ENCODE data around the gene DPH7. TPM values are rescaled to one million over a fixed set of nuclear protein-coding genes. Genes with fewer than 3 reads are reported as not detected.

The DPH7 gene
- total and polyA plus RNA-seq, 11 donors = 12.6 to 23.7 (median 16.7) TPM

- intact Hi-C loops (cut with DNase I) = no loop called here
- Histone ChIP-seq H3K4me1 (peaks cover 7 to 59% (median 29%) of the 10 kb centered on the region in 12 donors), H3K27ac (peak overlapping the region in 9 of 12 donors; percentile 81 to 94 (median 90)), H3K9me3 (no peaks in the 10 kb centered on the region), H3K36me3 (no peaks in the 10 kb centered on the region), H3K4me3 (peak overlapping the region in 11 of 12 donors; percentile 61 to 91 (median 80)), H3K27me3 (no peaks in the 10 kb centered on the region)
- ATAC-seq = peak in 2 of 4 donors; percentile 2 to 5
- 26 to 37% (median 31%) methylated on average over 10 to 13 of the region's 13 CpGs for WGBS, 4 donors
- peak in 1 of 5 donors; percentile 72 for DNase-seq
- no peak for TF ChIP-seq CTCF (IDR thresholded peaks at IDR 0.05)
- TF ChIP-seq POLR2A (IDR thresholded peaks at IDR 0.05) = no peak
These were observed 28.0 kb upstream of the DPH7 start for GRCh38 chr9:137606734-137607138.

- Histone ChIP-seq H3K4me1 (peaks cover 7 to 53% (median 24%) of the 10 kb centered on the region in 12 donors), H3K36me3 (no peaks in the 10 kb centered on the region), H3K4me3 (peak overlapping the region; percentile 61 to 91 (median 80)), H3K27me3 (no peaks in the 10 kb centered on the region), H3K9me3 (no peaks in the 10 kb centered on the region), H3K27ac (peak overlapping the region; percentile 74 to 94 (median 90))
- peak in 4 of 5 donors; percentile 40 to 76 (median 52) for DNase-seq
- ATAC-seq = peak in 1 of 4 donors; percentile 6
- TF ChIP-seq POLR2A (IDR thresholded peaks at IDR 0.05) (no peak), CTCF (IDR thresholded peaks at IDR 0.05) (no peak)
- intact Hi-C loops (cut with DNase I) = no loop called here
- 4 to 13% (median 6%) methylated on average over 16 to 57 of the region's 57 CpGs for WGBS, 4 donors
These were observed 27.4 kb upstream of the DPH7 start for GRCh38 chr9:137606005-137606621.

GRCh38 chr9:137605121-137606004, 26.6 kb upstream of the DPH7 start, which contains the start of gene ARRDC1:
Gene ARRDC1, plus strand, starts transcription at chr9:137605686. Its CDS starts 32 bp downstream, at chr9:137605718.
- 0 to 1% (median 1%) methylated on average over 31 to 111 of the region's 111 CpGs for WGBS, 4 donors
- intact Hi-C loops (cut with DNase I) = loop anchor here in 2 of 10 donors (1.0 kb wide), 2 partner anchors 13 to 27 kb away; partner anchors contain the start of gene DPH7 (in 1 of the 2)
- H3K36me3 ChIP-seq = no peaks in the 10 kb centered on the region
- DNase-seq (peak; percentile 93 to 96 (median 95)), ATAC-seq (peak; percentile 81 to 90 (median 87))
- H3K4me3 ChIP-seq = peak within 1 kb of the TSS; percentile 61 to 91 (median 81)
- peak within 1 kb of the TSS; percentile 74 to 94 (median 90) for H3K27ac ChIP-seq
- H3K27me3 ChIP-seq = no peaks in the 10 kb centered on the region
- no peaks in the 10 kb centered on the region for H3K9me3 ChIP-seq
- no peak for TF ChIP-seq CTCF (IDR thresholded peaks at IDR 0.05)
- peak in 1 of 2 donors; percentile 79 for TF ChIP-seq POLR2A (IDR thresholded peaks at IDR 0.05)
- H3K4me1 ChIP-seq = peaks cover 7 to 52% (median 23%) of the 10 kb centered on the region in 12 donors
